Sigmoid colon (tissue), 4 donors: ENCODE measurements around the gene RGS11.

ENCODE experiments used
- EP300 ChIP-seq, 4 donors: sonication (generic); formaldehyde crosslinking; IDR thresholded peaks; one replicate each; pipeline ENCODE4 v1.6.1; 2017; ENCODE audit warnings: antibody characterized with exemption in 4 of 4
- POLR2A ChIP-seq, 2 donors: fragments of 450-650 bp; IDR thresholded peaks; one replicate each; pipeline ENCODE4 v1.6.1; 2016; ENCODE audit warnings: antibody characterized with exemption in 2 of 2, mild to moderate bottlenecking in 2 of 2, moderate library complexity in 2 of 2
- POLR2AphosphoS5 ChIP-seq, 4 donors: sonication (generic); formaldehyde crosslinking; IDR thresholded peaks; one replicate each; pipeline ENCODE4 v1.6.1; 2017; ENCODE audit warnings: antibody characterized with exemption in 4 of 4
- TF ChIP-seq, protein P1 (sequence below), 4 experiments: fragments of 450-650 bp in 3 of 4; fragments of 200-600 bp in 1 of 4; IDR thresholded peaks; one replicate each; pipeline ENCODE4 v1.5.1; 2016 to 2019; ENCODE audit warnings: antibody characterized with exemption in 4 of 4, mild to moderate bottlenecking in 3 of 4, moderate library complexity in 2 of 4

DNA sequence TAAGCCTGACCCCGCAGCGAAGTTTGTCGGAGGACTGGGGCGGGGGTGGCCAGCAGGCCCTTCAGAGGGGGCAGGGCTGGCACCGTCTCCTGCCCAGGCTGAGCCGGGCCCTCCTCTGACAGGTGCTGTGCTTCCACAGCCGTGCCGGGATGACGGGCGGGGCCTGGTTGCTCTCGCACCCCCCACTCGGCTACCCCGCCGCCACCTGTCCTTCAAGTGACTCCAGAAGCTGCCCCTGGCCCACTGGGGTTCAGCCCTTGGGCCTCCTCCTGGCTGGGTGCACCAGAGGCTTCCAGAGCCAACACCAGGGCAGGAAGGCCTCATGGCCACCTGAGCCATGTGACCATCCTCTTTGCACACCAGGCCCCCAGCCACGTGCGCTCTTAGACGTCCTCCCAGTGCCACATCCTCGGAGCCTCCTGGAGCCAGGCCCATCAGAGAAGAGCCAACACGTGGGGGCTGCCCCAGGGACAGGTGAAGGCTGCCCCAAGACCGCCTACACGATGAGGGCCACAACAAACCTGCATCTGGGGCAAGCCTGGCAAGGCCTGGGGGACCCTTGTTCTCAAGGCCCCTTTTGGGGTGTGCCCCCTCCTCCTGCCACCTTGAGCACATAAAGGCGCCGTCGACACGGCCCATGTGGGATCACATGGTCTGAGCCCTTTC, 14.4 kb upstream of the RGS11 start:
- TF ChIP-seq, protein P1, sequence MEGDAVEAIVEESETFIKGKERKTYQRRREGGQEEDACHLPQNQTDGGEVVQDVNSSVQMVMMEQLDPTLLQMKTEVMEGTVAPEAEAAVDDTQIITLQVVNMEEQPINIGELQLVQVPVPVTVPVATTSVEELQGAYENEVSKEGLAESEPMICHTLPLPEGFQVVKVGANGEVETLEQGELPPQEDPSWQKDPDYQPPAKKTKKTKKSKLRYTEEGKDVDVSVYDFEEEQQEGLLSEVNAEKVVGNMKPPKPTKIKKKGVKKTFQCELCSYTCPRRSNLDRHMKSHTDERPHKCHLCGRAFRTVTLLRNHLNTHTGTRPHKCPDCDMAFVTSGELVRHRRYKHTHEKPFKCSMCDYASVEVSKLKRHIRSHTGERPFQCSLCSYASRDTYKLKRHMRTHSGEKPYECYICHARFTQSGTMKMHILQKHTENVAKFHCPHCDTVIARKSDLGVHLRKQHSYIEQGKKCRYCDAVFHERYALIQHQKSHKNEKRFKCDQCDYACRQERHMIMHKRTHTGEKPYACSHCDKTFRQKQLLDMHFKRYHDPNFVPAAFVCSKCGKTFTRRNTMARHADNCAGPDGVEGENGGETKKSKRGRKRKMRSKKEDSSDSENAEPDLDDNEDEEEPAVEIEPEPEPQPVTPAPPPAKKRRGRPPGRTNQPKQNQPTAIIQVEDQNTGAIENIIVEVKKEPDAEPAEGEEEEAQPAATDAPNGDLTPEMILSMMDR (IDR thresholded peaks at IDR 0.05), result no peak
- TF ChIP-seq EP300 (IDR thresholded peaks at IDR 0.05) (no peak), POLR2A (IDR thresholded peaks at IDR 0.05) (no peak), POLR2AphosphoS5 (IDR thresholded peaks at IDR 0.05) (no peak)
